H1 (cell line): ENCODE data around the gene SNX17. TPM values are rescaled to one million over a fixed set of nuclear protein-coding genes. Genes with fewer than 3 reads are reported as not detected.

Source experiments
- CTCF ChIA-PET: fragments of 300-600 bp; sonication (Branson Sonifier 250); formaldehyde crosslinking; loops from one replicate; lab custom pipeline; 2021; ENCODE audit not compliant: partially characterized antibody; lab: Charles Lee
- POLR2A ChIA-PET: fragments of 300-600 bp; sonication (Branson Sonifier 250); formaldehyde crosslinking; loops from one replicate; lab custom pipeline; 2021; ENCODE audit warnings: inconsistent platforms; ENCODE audit not compliant: partially characterized antibody; lab: Charles Lee
- DNase-seq, 2 experiments: peaks; one replicate each; pipeline versions ENCODE4 v3.0.0 to v3.0.0-alpha.2; 2010 to 2022; ENCODE audit warnings: low spot score in 2 of 2, low read depth in 1 of 2, mixed read lengths in 1 of 2
- FAIRE-seq: peaks from 2 replicates; lab custom pipeline; 2011; peaks lifted over from hg19 to GRCh38; lab: Jason Lieb, UNC
- H2AFZ ChIP-seq: 2 replicates; pipeline ENCODE4 v1.8.1; 2012; ENCODE audit warnings: low read length, inconsistent platforms
- H2AK5ac ChIP-seq: 2 replicates; pipeline ENCODE4 v1.6.1; 2013; ENCODE audit warnings: low read depth, low read length
- H2BK120ac ChIP-seq: replicated peaks from 2 replicates; pipeline ENCODE3; 2013; ENCODE audit warnings: low read depth, low read length, inconsistent platforms
- H2BK12ac ChIP-seq: 2 replicates; pipeline ENCODE4 v1.6.1; 2013; ENCODE audit warnings: low read depth, low read length
- H2BK15ac ChIP-seq: 2 replicates; pipeline ENCODE4 v1.6.1; 2013; ENCODE audit warnings: low read length
- H2BK20ac ChIP-seq: 2 replicates; pipeline ENCODE4 v1.6.1; 2013; ENCODE audit warnings: low read length
- H2BK5ac ChIP-seq: 2 replicates; pipeline ENCODE4 v1.6.1; 2013; ENCODE audit warnings: low read depth, low read length
- H3K14ac ChIP-seq: 2 replicates; pipeline ENCODE4 v1.6.1; 2013; ENCODE audit warnings: inconsistent platforms; ENCODE audit not compliant: insufficient read length
- H3K18ac ChIP-seq: 2 replicates; pipeline ENCODE4 v1.6.1; 2013; ENCODE audit warnings: low read length; ENCODE audit errors: extremely low read depth
- H3K23ac ChIP-seq: 2 replicates; pipeline ENCODE4 v1.6.1; 2013; ENCODE audit warnings: inconsistent platforms; ENCODE audit not compliant: insufficient read length
- H3K23me2 ChIP-seq: 2 replicates; pipeline ENCODE4 v1.6.1; 2013; ENCODE audit warnings: low read depth, low read length
- H3K27ac ChIP-seq: 2 replicates; pipeline ENCODE4 v1.6.1; 2011; ENCODE audit warnings: low read depth, low read length, inconsistent platforms
- H3K27me3 ChIP-seq, 4 experiments: replicated peaks in 1 of 4; 1 replicate in 1 of 4; 2 replicates in 3 of 4; pipeline versions ENCODE4 v1.6.1 to v1.8.1; 2011 to 2013; ENCODE audit warnings: low read length in 3 of 4, mild to moderate bottlenecking in 3 of 4, inconsistent platforms in 2 of 4, mixed read lengths in 2 of 4, moderate library complexity in 1 of 4; ENCODE audit not compliant: control insufficient read depth in 3 of 4, insufficient read depth in 3 of 4; ENCODE audit errors: extremely low read depth in 1 of 4
- H3K36me3 ChIP-seq, 4 experiments: 2 replicates each; pipeline versions ENCODE4 v1.6.1 to v1.8.1; 2011 to 2013; ENCODE audit warnings: mild to moderate bottlenecking in 4 of 4, low read length in 3 of 4, moderate library complexity in 2 of 4, control low read depth in 1 of 4, inconsistent platforms in 1 of 4; ENCODE audit not compliant: insufficient read depth in 4 of 4, control insufficient read depth in 2 of 4
- H3K4ac ChIP-seq: replicated peaks from 2 replicates; pipeline ENCODE3; 2013; ENCODE audit warnings: low read length, low read depth, mixed read lengths, inconsistent platforms; ENCODE audit not compliant: insufficient read length
- H3K4me1 ChIP-seq, 4 experiments: replicated peaks in 1 of 4; 1 replicate in 1 of 4; 2 replicates in 3 of 4; pipeline versions ENCODE4 v1.6.1 to v1.8.1; 2011 to 2013; ENCODE audit warnings: low read length in 3 of 4, inconsistent platforms in 2 of 4, mixed read lengths in 1 of 4; ENCODE audit not compliant: insufficient read depth in 4 of 4, control insufficient read depth in 3 of 4
- H3K4me2 ChIP-seq, 2 experiments: 2 replicates each; pipeline versions ENCODE4 v1.6.1 to v1.8.1; 2011 to 2013; ENCODE audit warnings: low read depth in 2 of 2, low read length in 2 of 2, control low read depth in 1 of 2, inconsistent platforms in 1 of 2, mild to moderate bottlenecking in 1 of 2; ENCODE audit not compliant: insufficient read depth in 1 of 2
- H3K4me3 ChIP-seq, 4 experiments: fragments of 200-600, 300-600 bp in 1 of 4; sonication (generic), shearing (Covaris generic), sonication (Bioruptor Twin) in 1 of 4; 2 replicates each; pipeline versions ENCODE4 v1.5.1 to v1.8.1; 2011 to 2016; ENCODE audit warnings: low read length in 4 of 4, low read depth in 3 of 4, control low read depth in 2 of 4, inconsistent platforms in 2 of 4, mild to moderate bottlenecking in 2 of 4, mixed read lengths in 1 of 4, moderate library complexity in 1 of 4; ENCODE audit not compliant: insufficient read depth in 2 of 4; ENCODE audit errors: extremely low read depth in 1 of 4
- H3K56ac ChIP-seq: replicated peaks from 2 replicates; pipeline ENCODE3; 2013; ENCODE audit warnings: low read depth, mild to moderate bottlenecking, mixed read lengths, low read length, inconsistent platforms; ENCODE audit not compliant: insufficient read length
- H3K79me1 ChIP-seq: 2 replicates; pipeline ENCODE4 v1.6.1; 2013; ENCODE audit warnings: low read depth, low read length, control low read depth
- H3K79me2 ChIP-seq, 2 experiments: 2 replicates each; pipeline versions ENCODE4 v1.6.1 to v1.8.1; 2012 to 2013; ENCODE audit warnings: low read length in 2 of 2, mild to moderate bottlenecking in 2 of 2, inconsistent platforms in 1 of 2; ENCODE audit not compliant: insufficient read depth in 2 of 2, control insufficient read depth in 1 of 2
- H3K9ac ChIP-seq, 4 experiments: replicated peaks in 1 of 4; 1 replicate in 1 of 4; 2 replicates in 3 of 4; pipeline versions ENCODE4 v1.6.1 to v1.8.1; 2011 to 2013; ENCODE audit warnings: low read depth in 3 of 4, low read length in 3 of 4, control low read depth in 2 of 4, mild to moderate bottlenecking in 2 of 4, moderate library complexity in 2 of 4, inconsistent platforms in 1 of 4; ENCODE audit errors: extremely low read depth in 1 of 4
- H3K9me3 ChIP-seq, 2 experiments: 2 replicates each; pipeline versions ENCODE4 v1.6.1 to v1.8.1; 2012 to 2013; ENCODE audit warnings: mild to moderate bottlenecking in 2 of 2, moderate library complexity in 2 of 2, control low read depth in 1 of 2, inconsistent platforms in 1 of 2, low read depth in 1 of 2, low read length in 1 of 2, mixed read lengths in 1 of 2; ENCODE audit not compliant: insufficient read depth in 2 of 2
- H4K20me1 ChIP-seq, 2 experiments: replicated peaks in 1 of 2; 2 replicates each; pipeline versions ENCODE3 to v1.8.1; 2011 to 2013; ENCODE audit warnings: inconsistent platforms in 2 of 2, low read length in 2 of 2, mild to moderate bottlenecking in 1 of 2; ENCODE audit not compliant: insufficient read depth in 2 of 2, control insufficient read depth in 1 of 2
- H4K5ac ChIP-seq: 2 replicates; pipeline ENCODE4 v1.6.1; 2013; ENCODE audit warnings: low read length, low read depth, mixed read lengths, inconsistent platforms; ENCODE audit not compliant: insufficient read length
- H4K8ac ChIP-seq: 2 replicates; pipeline ENCODE4 v1.8.0; 2013; ENCODE audit warnings: mild to moderate bottlenecking, moderate library complexity, low read length, inconsistent platforms; ENCODE audit not compliant: insufficient read depth; ENCODE audit errors: extremely low read depth
- H4K91ac ChIP-seq: replicated peaks from 2 replicates; pipeline ENCODE3; 2013; ENCODE audit warnings: low read length, mixed read lengths, inconsistent platforms; ENCODE audit not compliant: insufficient read length
- ASH2L ChIP-seq: fragments of 200-600, 300-600 bp; sonication (generic); IDR thresholded peaks from one replicate; pipeline ENCODE4 v1.7.1; 2017; ENCODE audit warnings: low read length
- CBX5 ChIP-seq: fragments of 300-800, 300-1000 bp; sonication (generic); IDR thresholded peaks from 2 replicates; pipeline ENCODE4 v1.7.1; 2016; ENCODE audit warnings: antibody characterized with exemption, low read length, low read depth
- CHD2 ChIP-seq: IDR thresholded peaks from 2 replicates; pipeline ENCODE4 v1.6.1; 2012; ENCODE audit warnings: low read length, improper control_type of control experiment
- POLR2A ChIP-seq, 2 experiments: IDR thresholded peaks; 1 replicate in 1 of 2; 2 replicates in 1 of 2; pipeline ENCODE4 v1.6.1; 2011; ENCODE audit warnings: low read depth in 2 of 2, low read length in 2 of 2, mild to moderate bottlenecking in 2 of 2; ENCODE audit errors: control extremely low read depth in 1 of 2
- RXRA ChIP-seq: IDR thresholded peaks from 2 replicates; pipeline ENCODE4 v1.6.1; 2011; ENCODE audit warnings: low read depth, mild to moderate bottlenecking, low read length, moderate library complexity; ENCODE audit not compliant: insufficient read depth
- SRF ChIP-seq: IDR thresholded peaks from 2 replicates; pipeline ENCODE4 v1.6.1; 2011; ENCODE audit warnings: mild to moderate bottlenecking, low read depth, low read length, moderate library complexity
- TBP ChIP-seq: IDR thresholded peaks from 2 replicates; pipeline ENCODE4 v1.6.1; 2011; ENCODE audit warnings: low read depth, low read length, improper control_type of control experiment
- TEAD4 ChIP-seq: IDR thresholded peaks from 2 replicates; pipeline ENCODE4 v1.6.1; 2012; ENCODE audit warnings: low read depth, low read length, inconsistent platforms, mixed read lengths
- WGBS, 2 experiments: shearing (Covaris generic) in 1 of 2; methylation state at CpG; one replicate each; pipeline versions ENCODE4 v1.1.6 to v1.1.7; 2013 to 2015; ENCODE audit warnings: low lambda C conversion rate in 2 of 2, mixed read lengths in 2 of 2, inconsistent platforms in 1 of 2, low coverage in 1 of 2, missing lambda C conversion rate in 1 of 2; ENCODE audit not compliant: insufficient replicate concordance in 2 of 2, insufficient coverage in 1 of 2, insufficient read length in 1 of 2; ENCODE audit errors: extremely low coverage in 1 of 2, missing lambda C conversion rate in 1 of 2; 5-methylcytosine and 5-hydroxymethylcytosine counted together
- polyA plus RNA-seq, 7 experiments: library from polyadenylated mRNA; depleted of rRNA in 3 of 7; stranded (reverse) in 5 of 7; unstranded in 2 of 7; fragments of >200 nt in 5 of 7; fragments of 200-250 nt in 2 of 7; gene quantifications; 1 replicate in 5 of 7; 2 replicates in 1 of 7; 4 replicates in 1 of 7; pipeline versions ENCODE4 v1.2.1 to v1.2.3, GENCODE V29; 2011 to 2013; ENCODE audit warnings: missing spikeins in 2 of 7, mixed read lengths in 2 of 7
- total RNA-seq: library from RNA; stranded (reverse); fragmentation: NEBNext Ultra II Directional; extraction: Animal tissue kit (Norgen Biotek cat#: 25700); gene quantifications from 2 replicates; pipeline ENCODE4 v1.2.1, GENCODE V29; 2021
- TF ChIP-seq, protein P1 (sequence below): IDR thresholded peaks from 2 replicates; pipeline ENCODE4 v1.6.1; 2012; ENCODE audit warnings: low read length, inconsistent platforms
- TF ChIP-seq, protein P2 (sequence below): IDR thresholded peaks from 2 replicates; pipeline ENCODE4 v1.6.1; 2011; ENCODE audit warnings: low read depth, mild to moderate bottlenecking, low read length; ENCODE audit not compliant: insufficient read depth

Gene SNX17
- total and polyA plus RNA-seq, 2 of the 8 experiments (the other 6 are each of a cell fraction or from before 2014, with no cell fraction given), result 54.9 to 66.2 TPM

DNA sequence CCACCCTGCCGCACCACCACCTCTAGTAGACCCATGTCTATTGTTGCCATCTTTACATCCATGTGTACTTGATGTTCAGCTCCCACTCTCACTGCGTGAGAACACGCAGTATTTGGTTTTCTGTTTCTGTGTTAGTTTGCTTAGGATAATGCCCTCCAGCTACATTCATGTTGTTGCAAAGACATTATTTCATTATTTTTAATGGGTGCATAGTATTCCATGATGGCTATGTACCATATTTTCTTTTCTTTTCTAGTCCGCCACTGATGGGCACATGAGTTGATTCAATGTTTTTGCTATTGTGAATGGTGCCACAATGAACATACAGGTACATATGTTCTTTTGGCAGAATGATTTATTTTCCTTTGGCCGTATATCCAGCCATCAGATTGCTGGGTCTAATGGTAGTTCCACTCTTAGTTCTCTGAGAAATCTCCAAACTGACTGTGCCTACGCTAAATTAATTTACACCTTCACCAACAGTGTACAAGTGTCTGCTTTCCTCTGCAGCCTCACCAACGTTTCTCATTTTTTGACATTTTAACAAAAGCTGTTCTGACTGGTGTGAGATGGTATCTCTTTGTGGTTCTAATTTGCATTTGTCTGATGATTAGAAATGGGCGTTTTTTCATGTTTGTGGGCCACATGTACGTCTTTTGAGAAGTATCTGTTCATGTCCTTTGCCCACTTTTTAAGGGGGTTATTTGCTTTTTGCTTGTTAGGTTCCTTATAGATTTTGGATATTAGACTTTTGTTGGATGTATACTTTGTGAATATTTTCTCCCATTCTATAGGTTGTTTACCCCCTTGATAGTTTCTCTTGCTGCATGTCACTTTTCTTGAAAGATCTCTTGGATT lies 20.6 kb downstream of the SNX17 start:
- Histone ChIP-seq H3K14ac (no peak overlapping the region), H3K4me3 (no peak overlapping the region), H2BK5ac (no peak overlapping the region), H3K79me1 (peaks cover 8% of the 10 kb centered on the region), H3K9ac (no peak overlapping the region), H3K9me3 (no peaks in the 10 kb centered on the region), H4K5ac (no peak overlapping the region), H3K4ac (no peak overlapping the region), H3K4me1 (no peaks in the 10 kb centered on the region), H3K27ac (no peak overlapping the region), H2BK120ac (no peak overlapping the region), H4K8ac (no peak overlapping the region), H2BK12ac (no peak overlapping the region), H2AFZ (no peak overlapping the region), H4K91ac (no peak overlapping the region), H3K79me2 (peaks cover 2 to 70% of the 10 kb centered on the region in 2 experiments; a peak in 3 of 4 replicates), H3K56ac (no peak overlapping the region), H3K4me2 (no peak overlapping the region), H3K23ac (no peak overlapping the region), H2BK15ac (no peak overlapping the region), H3K27me3 (no peaks in the 10 kb centered on the region), H4K20me1 (peaks cover 2 to 10% of the 10 kb centered on the region in 2 experiments), H3K23me2 (no peaks in the 10 kb centered on the region), H3K18ac (no peak overlapping the region), H3K36me3 (peaks cover 0 to 17% (median 9%) of the 10 kb centered on the region in 4 experiments; a peak in 6 of 8 replicates), H2BK20ac (no peak overlapping the region), H2AK5ac (no peak overlapping the region)
- WGBS, 2 experiments, result 91% methylated on average over 9 of the region's 9 CpGs; no CpG with 5 or more reads in 1 of the 2 experiments
- FAIRE-seq, result no peak
- ChIA-PET CTCF (interaction anchor here (0.6 to 1.0 kb wide), 3 partner anchors 14 to 386 kb away, joined by 3 to 4 read pairs (median 4); no protein-coding TSS in a partner anchor), POLR2A (interaction anchor here (0.9 to 1.9 kb wide), 3 partner anchors 11 to 68 kb away, joined by 3 to 7 read pairs (median 3); partner anchors contain the start of genes MPV17 and ZNF513)
- DNase-seq, result no peak
- TF ChIP-seq TBP, result no peak
- no peak for TF ChIP-seq RXRA
- TF ChIP-seq CHD2, result no peak
- no peak for TF ChIP-seq TEAD4
- TF ChIP-seq ASH2L, result no peak
- TF ChIP-seq SRF, result no peak
- TF ChIP-seq, protein P1, sequence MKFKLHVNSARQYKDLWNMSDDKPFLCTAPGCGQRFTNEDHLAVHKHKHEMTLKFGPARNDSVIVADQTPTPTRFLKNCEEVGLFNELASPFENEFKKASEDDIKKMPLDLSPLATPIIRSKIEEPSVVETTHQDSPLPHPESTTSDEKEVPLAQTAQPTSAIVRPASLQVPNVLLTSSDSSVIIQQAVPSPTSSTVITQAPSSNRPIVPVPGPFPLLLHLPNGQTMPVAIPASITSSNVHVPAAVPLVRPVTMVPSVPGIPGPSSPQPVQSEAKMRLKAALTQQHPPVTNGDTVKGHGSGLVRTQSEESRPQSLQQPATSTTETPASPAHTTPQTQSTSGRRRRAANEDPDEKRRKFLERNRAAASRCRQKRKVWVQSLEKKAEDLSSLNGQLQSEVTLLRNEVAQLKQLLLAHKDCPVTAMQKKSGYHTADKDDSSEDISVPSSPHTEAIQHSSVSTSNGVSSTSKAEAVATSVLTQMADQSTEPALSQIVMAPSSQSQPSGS, result no peak
- no peak for TF ChIP-seq CBX5
- TF ChIP-seq POLR2A (IDR thresholded peaks at IDR 0.05; ENCODE audit: control extremely low read depth in 1 of 2, low read depth in 2 of 2, low read length in 2 of 2), result no peak
- TF ChIP-seq, protein P2, sequence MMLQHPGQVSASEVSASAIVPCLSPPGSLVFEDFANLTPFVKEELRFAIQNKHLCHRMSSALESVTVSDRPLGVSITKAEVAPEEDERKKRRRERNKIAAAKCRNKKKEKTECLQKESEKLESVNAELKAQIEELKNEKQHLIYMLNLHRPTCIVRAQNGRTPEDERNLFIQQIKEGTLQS, result no peak
